Prostate gland (tissue), 2 donors: ENCODE results near the gene MEX3D. TPM values are rescaled to one million over a fixed set of nuclear protein-coding genes. Genes with fewer than 3 reads are reported as not detected.

ENCODE experiments used
- DNase-seq: peaks from one replicate; pipeline ENCODE4 v3.0.0-alpha.2; 2019; ENCODE audit warnings: low spot score
- H3K27ac ChIP-seq, 2 donors: fragments of 200-600 bp; sonication (generic); 2 replicates each; pipeline ENCODE4 v1.5.1; 2017 to 2019
- H3K27me3 ChIP-seq: fragments of 200-600 bp; sonication (generic); replicated peaks from 2 replicates; pipeline ENCODE4 v1.5.1; 2019; ENCODE audit not compliant: insufficient read depth
- H3K36me3 ChIP-seq, 2 donors: fragments of 200-600 bp; sonication (generic); 1 replicate in 1 of 2; 2 replicates in 1 of 2; pipeline versions ENCODE4 v1.5.1 to v1.8.1; 2017 to 2019
- H3K4me1 ChIP-seq: fragments of 200-600 bp; sonication (generic); replicated peaks from 2 replicates; pipeline ENCODE4 v1.5.1; 2019
- H3K4me3 ChIP-seq, 2 donors: fragments of 200-600 bp; sonication (generic); 2 replicates each; pipeline ENCODE4 v1.5.1; 2017 to 2019
- H3K9me3 ChIP-seq: fragments of 200-600 bp; sonication (generic); 2 replicates; pipeline ENCODE4 v1.5.1; 2017
- CTCF ChIP-seq, 4 experiments: fragments of 200-600 bp in 2 of 4; fragments of 450-650 bp in 2 of 4; sonication (generic) in 2 of 4; IDR thresholded peaks; 1 replicate in 3 of 4; 2 replicates in 1 of 4; pipeline ENCODE4 v1.5.1; 2016 to 2019; ENCODE audit warnings: antibody characterized with exemption in 4 of 4, mild to moderate bottlenecking in 2 of 4, moderate library complexity in 2 of 4
- POLR2A ChIP-seq: fragments of 450-650 bp; IDR thresholded peaks from one replicate; pipeline ENCODE4 v1.6.1; 2016; ENCODE audit warnings: antibody characterized with exemption, mild to moderate bottlenecking
- POLR2AphosphoS5 ChIP-seq: sonication (generic); formaldehyde crosslinking; IDR thresholded peaks from one replicate; pipeline ENCODE4 v1.6.1; 2017; ENCODE audit warnings: antibody characterized with exemption
- WGBS: methylation state at CpG from one replicate; pipeline ENCODE4 v1.1.5; 2018; 5-methylcytosine and 5-hydroxymethylcytosine counted together
- intact Hi-C: fragments of 100-400 bp; cut with DNase I; formaldehyde crosslinking; loops from one replicate; pipeline ENCODE4 v1.14.2; 2022
- total RNA-seq, 2 donors: library from RNA; depleted of rRNA; stranded (reverse); fragments of >200 nt; gene quantifications; one replicate each; pipeline ENCODE4 v1.1.0, GENCODE V29; 2016

The MEX3D gene
- total RNA-seq, 2 donors from 2014 or later: 60.6 to 87.0 TPM

GRCh38 chr19:1605236-1606137 is 37.4 kb upstream of the MEX3D start, which contains the start of gene UQCR11:
TSS of gene UQCR11 (minus strand) at chr19:1605462. CDS start at chr19:1605409, 53 bp downstream.
- Histone ChIP-seq H3K4me3 (peak within 1 kb of the TSS; percentile 93 to 100), H3K4me1 (peaks cover 15% of the 10 kb centered on the region), H3K9me3 (no peaks in the 10 kb centered on the region), H3K27me3 (no peaks in the 10 kb centered on the region), H3K27ac (peak within 1 kb of the TSS; percentile 85 to 90), H3K36me3 (no peaks in the 10 kb centered on the region)
- intact Hi-C loops: loop anchor here (2.0 kb wide), 1 partner anchor 47 kb away; the partner anchor contains the start of gene TCF3
- DNase-seq: peak; percentile 96
- under 1% methylated on average over 68 of the region's 79 CpGs for WGBS
- TF ChIP-seq CTCF (IDR thresholded peaks at IDR 0.05) (peak; percentile 14 to 71 (median 58)), POLR2AphosphoS5 (peak; percentile 92), POLR2A (peak; percentile 51)

- TF ChIP-seq CTCF (IDR thresholded peaks at IDR 0.05) (no peak), POLR2A (no peak), POLR2AphosphoS5 (no peak)
- no peaks in the 10 kb centered on the region for H3K9me3 ChIP-seq
- no peak overlapping the region for H3K4me3 ChIP-seq
- WGBS: 91% methylated on average over 21 of the region's 21 CpGs
- intact Hi-C loops: no loop called here
- no peak for DNase-seq
- no peak overlapping the region for H3K27ac ChIP-seq
- H3K27me3 ChIP-seq: no peaks in the 10 kb centered on the region
- H3K4me1 ChIP-seq: peaks cover 15% of the 10 kb centered on the region
- peaks cover 9% of the 10 kb centered on the region in 2 donors for H3K36me3 ChIP-seq
Measured at GRCh38 chr19:1602091-1602707, 34.1 kb upstream of the MEX3D start.

GRCh38 chr19:1601613-1602064 is 33.5 kb upstream of the MEX3D start:
- H3K36me3 ChIP-seq: peaks cover 11 to 13% of the 10 kb centered on the region in 2 donors
- no peaks in the 10 kb centered on the region for H3K9me3 ChIP-seq
- no peaks in the 10 kb centered on the region for H3K27me3 ChIP-seq
- no peak for TF ChIP-seq CTCF (IDR thresholded peaks at IDR 0.05)
- WGBS: 93% methylated on average over 14 of the region's 14 CpGs
- no peak overlapping the region for H3K4me3 ChIP-seq
- peaks cover 15% of the 10 kb centered on the region for H3K4me1 ChIP-seq
- intact Hi-C loops: no loop called here
- DNase-seq: no peak
- no peak overlapping the region for H3K27ac ChIP-seq

GRCh38 chr19:1599460-1599846 is 31.3 kb upstream of the MEX3D start:
- Histone ChIP-seq H3K4me3 (no peak overlapping the region), H3K9me3 (no peaks in the 10 kb centered on the region), H3K36me3 (peaks cover 11 to 13% of the 10 kb centered on the region in 2 donors), H3K4me1 (peaks cover 9% of the 10 kb centered on the region), H3K27me3 (no peaks in the 10 kb centered on the region), H3K27ac (no peak overlapping the region)
- TF ChIP-seq POLR2AphosphoS5 (no peak), CTCF (IDR thresholded peaks at IDR 0.05) (no peak)
- 94% methylated on average over 15 of the region's 15 CpGs for WGBS
- DNase-seq: no peak
- intact Hi-C loops: no loop called here
